Fibroblast of villous mesenchyme (primary cell): ENCODE data around the gene CPNE5. TPM values are rescaled to one million over a fixed set of nuclear protein-coding genes. Genes with fewer than 3 reads are reported as not detected.
A peak's percentile ranks its signal among the peaks of the same experiment; 100 is the strongest.

Experiments used
- DNase-seq: peaks from one replicate; pipeline ENCODE4 v3.0.0-alpha.2; 2010; ENCODE audit warnings: low read depth
- H3K4me3 ChIP-seq: 2 replicates; pipeline ENCODE4 v1.5.1; 2011; ENCODE audit warnings: low read depth, mild to moderate bottlenecking, low read length
- total RNA-seq: library from RNA; depleted of rRNA; stranded (reverse); fragments of >200 nt; gene quantifications from 2 replicates; pipeline ENCODE4 v1.2.3, GENCODE V29; 2012
- TF ChIP-seq, protein P1 (sequence below): IDR thresholded peaks from 2 replicates; pipeline ENCODE4 v1.5.1; 2012; ENCODE audit warnings: low read depth, mild to moderate bottlenecking, low read length; ENCODE audit not compliant: insufficient read depth

CPNE5 gene
- total RNA-seq, 1 donor, result under 0.01 TPM

- TF ChIP-seq, protein P1, sequence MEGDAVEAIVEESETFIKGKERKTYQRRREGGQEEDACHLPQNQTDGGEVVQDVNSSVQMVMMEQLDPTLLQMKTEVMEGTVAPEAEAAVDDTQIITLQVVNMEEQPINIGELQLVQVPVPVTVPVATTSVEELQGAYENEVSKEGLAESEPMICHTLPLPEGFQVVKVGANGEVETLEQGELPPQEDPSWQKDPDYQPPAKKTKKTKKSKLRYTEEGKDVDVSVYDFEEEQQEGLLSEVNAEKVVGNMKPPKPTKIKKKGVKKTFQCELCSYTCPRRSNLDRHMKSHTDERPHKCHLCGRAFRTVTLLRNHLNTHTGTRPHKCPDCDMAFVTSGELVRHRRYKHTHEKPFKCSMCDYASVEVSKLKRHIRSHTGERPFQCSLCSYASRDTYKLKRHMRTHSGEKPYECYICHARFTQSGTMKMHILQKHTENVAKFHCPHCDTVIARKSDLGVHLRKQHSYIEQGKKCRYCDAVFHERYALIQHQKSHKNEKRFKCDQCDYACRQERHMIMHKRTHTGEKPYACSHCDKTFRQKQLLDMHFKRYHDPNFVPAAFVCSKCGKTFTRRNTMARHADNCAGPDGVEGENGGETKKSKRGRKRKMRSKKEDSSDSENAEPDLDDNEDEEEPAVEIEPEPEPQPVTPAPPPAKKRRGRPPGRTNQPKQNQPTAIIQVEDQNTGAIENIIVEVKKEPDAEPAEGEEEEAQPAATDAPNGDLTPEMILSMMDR, result no peak
- DNase-seq, result no peak
- no peak overlapping the region for H3K4me3 ChIP-seq
Observed at GRCh38 chr6:36856277-36856676, 17.0 kb upstream of the CPNE5 start.

DNA sequence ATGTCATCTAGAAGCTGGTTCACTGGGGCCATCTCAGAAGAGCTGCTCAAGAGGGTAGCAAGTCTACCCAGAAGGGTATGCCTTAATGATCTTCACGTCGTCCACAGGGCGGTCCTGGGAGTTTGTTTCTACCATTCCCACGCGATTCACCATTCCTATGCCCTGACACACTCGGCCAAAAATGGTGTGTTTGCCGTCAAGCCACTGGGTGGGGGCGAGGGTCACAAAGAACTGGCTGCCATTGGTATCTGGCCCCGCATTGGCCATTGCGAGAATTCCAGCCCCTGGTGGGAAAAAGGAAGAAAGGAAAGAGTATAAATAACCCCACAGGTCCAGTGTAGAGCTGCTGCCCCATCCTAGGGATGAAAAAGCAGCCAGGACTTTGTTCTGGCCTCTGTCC, 16.5 kb upstream of the CPNE5 start:
- TF ChIP-seq, protein P1, result no peak
- no peak overlapping the region for H3K4me3 ChIP-seq
- no peak for DNase-seq

GRCh38 chr6:36853325-36853724, 14.1 kb upstream of the CPNE5 start:
- no peak overlapping the region for H3K4me3 ChIP-seq
- DNase-seq, result peak; percentile 96
- TF ChIP-seq, protein P1, result no peak

GRCh38 chr6:36852481-36853147, 13.4 kb upstream of the CPNE5 start:
- H3K4me3 ChIP-seq, result no peak overlapping the region
- TF ChIP-seq, protein P1, result no peak
- DNase-seq, result peak; percentile 68

DNA sequence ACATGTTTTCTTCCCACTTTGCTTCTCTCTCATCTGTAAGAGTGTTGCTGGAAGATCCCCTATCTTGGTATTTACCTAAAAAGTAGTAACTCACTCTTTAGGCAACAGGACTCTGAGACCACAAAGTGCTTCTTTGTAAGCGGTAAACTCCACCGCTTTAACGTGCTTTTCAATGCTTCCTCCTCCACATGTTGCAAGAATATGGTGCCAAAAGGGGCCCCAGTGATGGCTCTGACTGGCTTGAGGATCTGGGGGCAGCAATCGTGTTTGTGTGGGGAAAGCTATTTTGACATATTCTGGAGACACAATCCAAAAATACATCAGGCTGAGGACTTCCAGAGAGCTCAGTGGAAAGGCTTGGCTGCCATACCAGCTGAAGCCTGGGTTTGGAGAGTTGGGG, 12.4 kb upstream of the CPNE5 start:
- DNase-seq, result peak; percentile 63
- TF ChIP-seq, protein P1, result no peak
- H3K4me3 ChIP-seq, result no peak overlapping the region

GRCh38 chr6:36851149-36851614, 11.9 kb upstream of the CPNE5 start:
- peak; percentile 86 for DNase-seq
- H3K4me3 ChIP-seq, result no peak overlapping the region
- TF ChIP-seq, protein P1, result peak; percentile 82

GRCh38 chr6:36850021-36850420, 10.8 kb upstream of the CPNE5 start:
- TF ChIP-seq, protein P1, result no peak
- no peak overlapping the region for H3K4me3 ChIP-seq
- no peak for DNase-seq
